T-cell (primary cell): Measurements from ENCODE around the gene CD59. TPM values are rescaled to one million over a fixed set of nuclear protein-coding genes. Genes with fewer than 3 reads are reported as not detected.
"Not testable (repeated sequence)": the region's sequence is repeated elsewhere in the genome, so short reads cannot be mapped to it uniquely, and the experiment has no call there.

ENCODE experiments used
- ATAC-seq, 4 experiments: fragments of 200-7000 bp in 3 of 4; fragments of 150-1000 bp in 1 of 4; cut with Tn5 transposase; replicated peaks in 1 of 4; 1 replicate in 3 of 4; 2 replicates in 1 of 4; pipeline ENCODE4 v1.10.0; 2021; ENCODE audit warnings: moderate library complexity in 3 of 4, mild to moderate bottlenecking in 2 of 4, moderate number of reproducible peaks in 1 of 4
- CTCF ChIA-PET, 2 donors: fragments of 300-600 bp; sonication (Branson Sonifier 250); formaldehyde crosslinking; loops; one replicate each; lab custom pipeline; 2022; ENCODE audit warnings: antibody characterized with exemption in 2 of 2; lab: Charles Lee
- POLR2A ChIA-PET, 2 donors: fragments of 300-600 bp; sonication (Branson Sonifier 250); formaldehyde crosslinking; loops; one replicate each; lab custom pipeline; 2022; ENCODE audit warnings: antibody characterized with exemption in 2 of 2; lab: Charles Lee
- DNase-seq, 35 experiments: peaks; one replicate each; pipeline versions ENCODE4 v3.0.0 to v3.0.0-alpha.2; 2013 to 2023
- H3K27ac ChIP-seq: one replicate; pipeline ENCODE4 v1.5.1; 2013; ENCODE audit warnings: low read length
- H3K27me3 ChIP-seq, 2 experiments: replicated peaks in 1 of 2; 1 replicate in 1 of 2; 2 replicates in 1 of 2; pipeline versions ENCODE4 v1.6.1 to v1.7.0; 2013; ENCODE audit warnings: low read length in 1 of 2, mixed read lengths in 1 of 2; ENCODE audit not compliant: control insufficient read depth in 2 of 2, insufficient read depth in 2 of 2; ENCODE audit errors: extremely low read depth in 1 of 2
- H3K36me3 ChIP-seq, 2 donors: 1 replicate in 1 of 2; 2 replicates in 1 of 2; pipeline versions ENCODE4 v1.6.1 to v1.7.0; 2013; ENCODE audit warnings: low read length in 1 of 2; ENCODE audit not compliant: control insufficient read depth in 2 of 2, insufficient read depth in 1 of 2; ENCODE audit errors: extremely low read depth in 1 of 2
- H3K4me1 ChIP-seq, 2 experiments: 1 replicate in 1 of 2; 2 replicates in 1 of 2; pipeline versions ENCODE4 v1.6.1 to v1.7.0; 2013; ENCODE audit warnings: low read length in 2 of 2, mixed read lengths in 1 of 2; ENCODE audit not compliant: insufficient read depth in 2 of 2, control insufficient read depth in 1 of 2; ENCODE audit errors: extremely low read depth in 1 of 2
- H3K4me3 ChIP-seq, 2 donors: 1 replicate in 1 of 2; 2 replicates in 1 of 2; pipeline versions ENCODE4 v1.5.1 to v1.7.0; 2013; ENCODE audit warnings: mild to moderate bottlenecking in 2 of 2, low read length in 1 of 2, moderate library complexity in 1 of 2; ENCODE audit not compliant: control insufficient read depth in 1 of 2; ENCODE audit errors: extremely low read depth in 1 of 2
- H3K9me3 ChIP-seq: 2 replicates; pipeline ENCODE4 v1.7.0; 2013
- H3K27ac Mint-ChIP-seq, 2 donors: one replicate each; pipeline ENCODE4 v1.8.0; 2020 to 2021; ENCODE audit warnings: mild to moderate bottlenecking in 2 of 2, mixed read lengths in 2 of 2
- H3K27me3 Mint-ChIP-seq, 2 donors: one replicate each; pipeline ENCODE4 v1.8.0; 2021 to 2022; ENCODE audit warnings: mixed read lengths in 2 of 2
- H3K36me3 Mint-ChIP-seq: one replicate; pipeline ENCODE4 v1.8.0; 2021; ENCODE audit warnings: mixed read lengths
- H3K4me1 Mint-ChIP-seq, 3 donors: one replicate each; pipeline ENCODE4 v1.8.0; 2020 to 2022; ENCODE audit warnings: mixed read lengths in 3 of 3, mild to moderate bottlenecking in 1 of 3
- H3K4me3 Mint-ChIP-seq, 3 donors: one replicate each; pipeline ENCODE4 v1.8.0; 2020 to 2022; ENCODE audit warnings: mild to moderate bottlenecking in 3 of 3, mixed read lengths in 3 of 3, moderate library complexity in 3 of 3
- H3K9me3 Mint-ChIP-seq, 3 donors: one replicate each; pipeline ENCODE4 v1.8.0; 2020 to 2022; ENCODE audit warnings: mixed read lengths in 3 of 3
- WGBS: methylation state at CpG from one replicate; pipeline ENCODE4 v1.1.5; 2013; ENCODE audit warnings: missing lambda C conversion rate; ENCODE audit not compliant: insufficient coverage; 5-methylcytosine and 5-hydroxymethylcytosine counted together
- total RNA-seq, 35 experiments: library from RNA in 6 of 35; stranded (reverse) in 6 of 35; fragments of 120-200 nt in 1 of 35; gene quantifications; one replicate each; pipeline versions ENCODE4 v1.2.1 to v1.2.4 and lab custom pipeline; 2013 to 2026

CD59 gene
- total RNA-seq, 5 donors from 2014 or later (not counting 1 experiment from before 2014, with no cell fraction given), result 34.3 to 85.8 (median 71.9) TPM

DNA sequence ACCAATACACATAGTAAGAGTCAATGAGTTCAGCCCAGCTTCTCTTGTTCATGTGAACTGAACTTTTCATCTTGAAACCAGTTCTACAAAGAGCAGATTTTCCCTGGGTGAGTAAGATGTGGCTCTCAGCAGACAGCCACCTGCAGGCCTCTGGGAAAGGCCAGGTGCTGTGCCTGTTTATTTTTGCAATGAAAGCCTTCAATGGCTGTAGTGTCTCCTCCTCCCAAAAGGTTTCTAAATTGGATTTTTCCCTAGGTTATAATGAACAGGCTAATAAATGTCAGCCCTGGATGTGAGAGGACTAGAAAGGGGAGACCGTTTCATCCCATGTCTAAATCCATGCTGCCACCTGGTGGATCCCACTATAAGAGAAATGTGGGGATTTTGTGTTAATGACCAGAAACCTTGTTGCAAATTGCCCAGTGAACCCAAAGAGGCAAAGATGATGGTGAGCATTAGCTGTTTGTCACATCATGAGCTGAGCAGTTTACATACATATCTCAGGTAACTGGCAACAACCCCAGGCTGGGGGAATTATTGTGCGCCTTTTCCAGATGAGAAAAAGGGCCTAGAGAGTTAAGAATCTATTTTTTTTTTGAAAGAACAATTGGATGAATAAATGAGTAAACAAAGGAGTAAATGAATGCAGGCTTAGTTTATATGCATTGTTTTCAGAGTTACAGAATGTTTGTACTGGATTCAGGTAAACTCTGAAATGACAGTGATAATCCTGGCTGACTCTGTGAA lies 48.3 kb downstream of the CD59 start:
- WGBS, result 100% methylated on average over 1 of the region's 2 CpGs

DNA sequence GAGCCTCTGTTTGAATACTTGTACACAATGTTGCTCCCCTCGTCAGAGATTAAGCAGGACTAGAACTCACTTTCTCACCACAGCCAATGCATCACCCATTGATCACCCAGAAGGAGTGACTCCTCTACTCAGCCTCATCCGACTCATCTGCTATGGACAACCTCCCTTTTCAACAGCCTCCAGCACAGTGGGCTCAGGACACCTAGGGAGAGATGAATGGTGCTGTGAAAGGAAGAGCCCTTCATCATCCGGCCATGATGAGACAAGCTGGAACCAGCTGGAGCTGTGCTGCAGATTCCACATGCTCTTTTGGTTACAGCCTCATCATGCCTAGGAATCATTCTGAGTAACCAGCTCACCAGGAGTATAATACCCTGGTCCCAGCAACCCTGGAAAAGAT lies 51.1 kb downstream of the CD59 start:
- no peaks in the 10 kb centered on the region for H3K9me3 ChIP-seq
- CTCF ChIA-PET, result interaction anchor here in 1 of 2 donors (0.6 kb wide), 1 partner anchor 418 kb away, joined by 5 read pairs; no protein-coding TSS in a partner anchor
- DNase-seq (no peak), ATAC-seq (no peak)
- POLR2A ChIA-PET, result no interaction called here
- H3K4me1 ChIP-seq, result no peaks in the 10 kb centered on the region
- Mint-ChIP-seq H3K9me3 (peaks cover 0 to 5% (median 4%) of the 10 kb centered on the region in 3 donors), H3K27me3 (peaks cover 42 to 50% of the 10 kb centered on the region in 2 donors), H3K27ac (no peak overlapping the region), H3K4me3 (no peak overlapping the region), H3K36me3 (no peaks in the 10 kb centered on the region), H3K4me1 (no peaks in the 10 kb centered on the region)
- no peak overlapping the region for H3K4me3 ChIP-seq
- WGBS, result no CpG with 5 or more reads among the region's 3 CpGs
- peaks cover 0 to 21% of the 10 kb centered on the region in 2 experiments for H3K27me3 ChIP-seq
- H3K27ac ChIP-seq, result no peak overlapping the region
- H3K36me3 ChIP-seq, result no peaks in the 10 kb centered on the region

More for the DNA sequence above, 48.3 kb downstream of the CD59 start:
- H3K4me1 ChIP-seq, result no peaks in the 10 kb centered on the region
- DNase-seq, result no peak
- peaks cover 0 to 14% of the 10 kb centered on the region in 2 experiments for H3K27me3 ChIP-seq
- no peak overlapping the region for H3K4me3 ChIP-seq
- Mint-ChIP-seq H3K27me3 (peaks cover 18 to 29% of the 10 kb centered on the region in 2 donors), H3K27ac (no peak overlapping the region), H3K4me3 (no peak overlapping the region), H3K36me3 (no peaks in the 10 kb centered on the region), H3K4me1 (no peaks in the 10 kb centered on the region), H3K9me3 (peaks cover 0 to 5% (median 4%) of the 10 kb centered on the region in 3 donors)
- no peaks in the 10 kb centered on the region for H3K9me3 ChIP-seq
- no peak for ATAC-seq
- H3K36me3 ChIP-seq, result no peaks in the 10 kb centered on the region
- CTCF ChIA-PET, result no interaction called here
- no peak overlapping the region for H3K27ac ChIP-seq
- POLR2A ChIA-PET, result no interaction called here

DNA sequence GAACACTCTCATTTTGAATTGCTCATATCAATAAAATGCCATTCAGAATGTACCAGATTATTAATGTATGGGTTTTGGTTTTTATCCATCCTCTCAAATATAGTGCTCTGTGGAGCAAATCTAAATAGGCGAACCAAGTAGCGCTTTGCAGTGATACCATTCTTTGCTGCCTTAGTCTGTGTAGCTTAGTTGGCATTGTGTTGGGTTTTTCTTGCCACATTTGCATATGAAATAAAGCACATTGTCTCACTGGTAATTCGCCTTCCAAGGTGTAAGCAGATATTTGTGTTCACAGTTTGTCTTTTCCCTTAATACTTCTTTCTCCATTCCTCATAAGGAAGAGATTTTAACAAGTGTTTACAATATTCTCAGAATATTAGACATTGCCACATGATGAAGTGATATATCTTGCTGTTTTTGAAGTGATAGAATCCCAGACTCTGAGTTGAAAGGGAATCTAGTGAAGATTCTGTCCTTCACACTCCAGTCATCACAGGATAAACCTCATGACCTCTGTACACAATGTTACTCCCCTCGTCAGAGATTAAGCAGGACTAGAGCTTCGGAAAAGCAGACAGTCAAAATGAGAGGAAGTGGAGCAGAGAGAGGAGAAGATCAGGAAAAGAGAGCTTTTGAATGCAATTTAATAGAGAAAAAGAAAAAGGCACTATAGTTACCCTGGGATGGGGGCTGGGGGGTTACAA lies 52.1 kb downstream of the CD59 start:
- no peak overlapping the region for H3K4me3 ChIP-seq
- ChIA-PET CTCF (no interaction called here), POLR2A (no interaction called here)
- Mint-ChIP-seq H3K4me3 (no peak overlapping the region), H3K27me3 (peaks cover 50 to 54% of the 10 kb centered on the region in 2 donors), H3K4me1 (no peaks in the 10 kb centered on the region), H3K9me3 (peaks cover 0 to 5% (median 4%) of the 10 kb centered on the region in 3 donors), H3K27ac (no peak overlapping the region), H3K36me3 (no peaks in the 10 kb centered on the region)
- no peak for ATAC-seq
- WGBS, result 57% methylated on average over 1 of the region's 5 CpGs
- H3K4me1 ChIP-seq, result no peaks in the 10 kb centered on the region
- no peak overlapping the region for H3K27ac ChIP-seq
- H3K27me3 ChIP-seq, result peaks cover 0 to 21% of the 10 kb centered on the region in 2 experiments
- DNase-seq, result no peak
- H3K9me3 ChIP-seq, result no peaks in the 10 kb centered on the region
- H3K36me3 ChIP-seq, result no peaks in the 10 kb centered on the region

DNA sequence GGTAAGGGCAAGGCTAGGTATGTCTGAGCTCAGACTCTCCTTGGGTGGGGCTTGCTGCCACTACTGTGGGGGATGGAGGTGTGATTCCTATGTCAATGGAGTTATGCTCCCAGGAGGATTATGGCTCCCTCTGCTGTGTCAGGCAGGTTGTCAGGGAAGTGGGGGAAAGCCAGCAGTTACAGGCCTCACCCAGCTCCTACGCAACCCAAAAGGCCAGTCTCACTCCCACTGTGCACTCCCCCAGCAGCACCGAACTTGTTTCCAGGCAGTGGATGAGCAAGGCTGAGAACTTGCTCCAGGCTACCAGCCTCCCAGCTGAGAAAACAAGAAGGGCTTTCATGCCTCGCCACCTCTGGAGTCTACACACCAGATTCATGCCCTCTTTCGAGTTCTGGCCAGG lies 53.8 kb downstream of the CD59 start:
- H3K27me3 ChIP-seq, result peaks cover 0 to 21% of the 10 kb centered on the region in 2 experiments
- Mint-ChIP-seq H3K4me1 (no peaks in the 10 kb centered on the region), H3K36me3 (no peaks in the 10 kb centered on the region), H3K27me3 (peaks cover 59 to 62% of the 10 kb centered on the region in 2 donors), H3K27ac (no peak overlapping the region), H3K4me3 (no peak overlapping the region), H3K9me3 (peaks cover 5 to 8% (median 8%) of the 10 kb centered on the region in 3 donors)
- no peaks in the 10 kb centered on the region for H3K9me3 ChIP-seq
- H3K36me3 ChIP-seq, result no peaks in the 10 kb centered on the region
- no peaks in the 10 kb centered on the region for H3K4me1 ChIP-seq
- DNase-seq, result no peak
- WGBS, result 100% methylated on average over 1 of the region's 4 CpGs
- ChIA-PET POLR2A (no interaction called here), CTCF (interaction anchor here in 1 of 2 donors (0.6 kb wide), 1 partner anchor 802 kb away, joined by 3 read pairs; no protein-coding TSS in a partner anchor)
- no peak overlapping the region for H3K27ac ChIP-seq
- H3K4me3 ChIP-seq, result no peak overlapping the region
- no peak for ATAC-seq

DNA sequence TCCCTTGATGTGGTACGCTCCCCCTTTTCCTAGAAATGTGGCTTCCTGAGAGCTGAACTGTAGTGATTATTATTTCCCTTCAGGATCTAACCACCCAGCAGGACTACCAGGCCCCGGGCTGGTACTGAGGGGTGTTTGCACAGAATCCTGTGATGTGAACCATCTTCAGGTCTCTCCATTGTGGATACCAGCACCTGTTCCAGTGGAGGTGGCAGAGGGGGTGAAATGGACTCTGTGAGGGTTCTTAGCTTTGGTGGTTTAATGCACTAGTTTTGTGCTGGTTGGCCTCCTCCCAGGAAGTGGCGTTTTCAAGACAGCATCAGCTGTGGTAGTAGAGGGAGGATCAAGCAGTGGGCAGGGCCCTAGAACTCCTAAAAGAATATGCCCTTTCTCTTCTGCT lies 54.2 kb downstream of the CD59 start:
- H3K4me1 Mint-ChIP-seq, result no peaks in the 10 kb centered on the region
- POLR2A ChIA-PET, result interaction anchor here in 1 of 2 donors (0.7 kb wide), 1 partner anchor 317 kb away, joined by 3 read pairs; no protein-coding TSS in a partner anchor
- ATAC-seq (no peak), DNase-seq (no peak)
- Histone ChIP-seq H3K36me3 (no peaks in the 10 kb centered on the region), H3K4me3 (no peak overlapping the region), H3K27me3 (peaks cover 0 to 21% of the 10 kb centered on the region in 2 experiments), H3K9me3 (no peaks in the 10 kb centered on the region), H3K27ac (no peak overlapping the region), H3K4me1 (no peaks in the 10 kb centered on the region)
- peaks cover 62 to 67% of the 10 kb centered on the region in 2 donors for H3K27me3 Mint-ChIP-seq
- WGBS, result no CpG with 5 or more reads among the region's 3 CpGs
- CTCF ChIA-PET, result interaction anchor here in 1 of 2 donors (0.6 kb wide), 1 partner anchor 802 kb away, joined by 3 read pairs; no protein-coding TSS in a partner anchor
- H3K4me3 Mint-ChIP-seq, result no peak overlapping the region
- H3K36me3 Mint-ChIP-seq, result no peaks in the 10 kb centered on the region
- no peak overlapping the region for H3K27ac Mint-ChIP-seq
- peaks cover 8 to 9% (median 9%) of the 10 kb centered on the region in 3 donors for H3K9me3 Mint-ChIP-seq

DNA sequence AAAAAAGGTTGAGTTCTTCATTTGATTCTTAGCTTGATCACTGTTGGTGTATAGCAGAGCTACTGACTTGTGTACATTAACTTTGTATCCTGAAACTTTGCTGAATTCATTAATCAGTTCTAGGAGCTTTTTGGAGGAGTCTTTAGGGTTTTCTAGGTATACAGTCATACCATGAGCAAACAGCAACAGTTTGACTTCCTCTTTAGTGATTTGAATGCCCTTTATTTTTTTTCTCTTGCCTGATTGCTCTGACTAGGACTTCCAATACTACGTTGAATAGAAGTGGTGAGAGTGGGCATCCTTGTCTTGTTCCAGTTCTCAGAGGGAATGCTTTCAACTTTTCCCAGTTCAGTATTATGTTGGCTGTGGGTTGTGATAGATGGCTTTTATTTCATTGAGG lies 57.6 kb downstream of the CD59 start:
- CTCF ChIA-PET, H3K27ac Mint-ChIP-seq, H3K4me3 ChIP-seq, H3K4me1 ChIP-seq, H3K9me3 Mint-ChIP-seq, H3K27ac ChIP-seq, H3K9me3 ChIP-seq, DNase-seq, H3K4me1 Mint-ChIP-seq, ATAC-seq, H3K36me3 Mint-ChIP-seq, H3K4me3 Mint-ChIP-seq, H3K36me3 ChIP-seq: not testable (repeated sequence)
- POLR2A ChIA-PET, result interaction anchor here in 1 of 2 donors (0.5 kb wide), 1 partner anchor 281 kb away, joined by 4 read pairs; no protein-coding TSS in a partner anchor
- H3K27me3 Mint-ChIP-seq, result peaks cover 50 to 55% of the 10 kb centered on the region in 2 donors
- peaks cover 0 to 18% of the 10 kb centered on the region in 2 experiments for H3K27me3 ChIP-seq
- no CpG with 5 or more reads among the region's 1 CpG for whole genome bisulfite sequencing
